Measurements from ENCODE around the gene PPP2R2C. TPM values are rescaled to one million over a fixed set of nuclear protein-coding genes. Genes with fewer than 3 reads are reported as not detected.

Gene PPP2R2C
- total RNA-seq, 2 donors from 2014 or later = 0.14 to 0.41 TPM

DNA sequence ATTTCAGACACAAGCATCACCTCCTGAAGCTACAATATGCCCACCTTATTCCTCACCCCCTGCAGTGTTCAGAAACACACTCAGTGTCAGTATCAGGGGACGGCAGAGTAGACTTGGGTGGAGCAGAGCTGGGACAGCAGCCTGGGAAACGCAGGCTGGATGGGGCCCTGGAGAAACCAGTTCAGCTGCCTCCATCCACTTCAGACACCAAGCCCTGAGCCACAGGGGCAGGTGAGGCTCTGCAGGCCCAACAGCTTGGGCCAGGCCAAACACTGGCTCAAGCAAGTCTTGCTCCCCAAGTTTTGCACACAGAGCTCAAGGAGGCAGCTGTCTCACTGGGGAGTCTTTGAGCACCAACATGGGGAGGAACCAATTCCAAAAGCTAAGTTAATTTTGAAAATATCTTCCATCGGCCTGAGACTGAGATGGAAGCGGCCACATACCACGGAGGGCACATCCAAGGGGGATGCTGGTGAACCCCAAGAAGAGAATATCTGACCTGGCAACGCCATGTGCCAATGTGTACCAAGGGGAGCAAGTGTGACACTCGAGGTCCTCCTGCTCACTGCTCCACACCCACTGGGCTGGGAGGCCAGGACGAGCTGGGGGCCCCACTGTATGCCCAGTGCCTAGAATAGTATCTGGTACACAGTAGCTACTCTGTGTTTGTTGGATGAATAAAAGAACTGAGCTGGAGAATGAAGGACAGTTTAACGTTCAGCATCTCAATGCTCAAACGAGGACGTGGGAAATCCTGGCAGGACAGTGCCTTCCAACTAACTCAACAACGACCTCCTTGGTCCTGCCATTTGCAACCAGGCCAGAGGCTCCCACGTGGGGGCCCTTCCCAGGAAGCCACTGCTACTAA is 45.6 kb downstream of the PPP2R2C start:
- Histone ChIP-seq H3K4me3 (no peak overlapping the region), H3K9me3 (no peaks in the 10 kb centered on the region), H3K36me3 (no peaks in the 10 kb centered on the region), H3K27ac (no peak overlapping the region), H3K4me1 (ENCODE audit: control insufficient read depth in 1 of 2, low read depth in 2 of 2) (no peaks in the 10 kb centered on the region), H3K27me3 (replicated peaks; ENCODE audit: insufficient read depth) (no peaks in the 10 kb centered on the region)
- ATAC-seq (ENCODE audit: insufficient number of reproducible peaks, low FRiP score, low read depth) (no peak), DNase-seq (ENCODE audit: low spot score) (no peak)
- TF ChIP-seq, protein P1, sequence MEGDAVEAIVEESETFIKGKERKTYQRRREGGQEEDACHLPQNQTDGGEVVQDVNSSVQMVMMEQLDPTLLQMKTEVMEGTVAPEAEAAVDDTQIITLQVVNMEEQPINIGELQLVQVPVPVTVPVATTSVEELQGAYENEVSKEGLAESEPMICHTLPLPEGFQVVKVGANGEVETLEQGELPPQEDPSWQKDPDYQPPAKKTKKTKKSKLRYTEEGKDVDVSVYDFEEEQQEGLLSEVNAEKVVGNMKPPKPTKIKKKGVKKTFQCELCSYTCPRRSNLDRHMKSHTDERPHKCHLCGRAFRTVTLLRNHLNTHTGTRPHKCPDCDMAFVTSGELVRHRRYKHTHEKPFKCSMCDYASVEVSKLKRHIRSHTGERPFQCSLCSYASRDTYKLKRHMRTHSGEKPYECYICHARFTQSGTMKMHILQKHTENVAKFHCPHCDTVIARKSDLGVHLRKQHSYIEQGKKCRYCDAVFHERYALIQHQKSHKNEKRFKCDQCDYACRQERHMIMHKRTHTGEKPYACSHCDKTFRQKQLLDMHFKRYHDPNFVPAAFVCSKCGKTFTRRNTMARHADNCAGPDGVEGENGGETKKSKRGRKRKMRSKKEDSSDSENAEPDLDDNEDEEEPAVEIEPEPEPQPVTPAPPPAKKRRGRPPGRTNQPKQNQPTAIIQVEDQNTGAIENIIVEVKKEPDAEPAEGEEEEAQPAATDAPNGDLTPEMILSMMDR (IDR thresholded peaks at IDR 0.05) = no peak

DNA sequence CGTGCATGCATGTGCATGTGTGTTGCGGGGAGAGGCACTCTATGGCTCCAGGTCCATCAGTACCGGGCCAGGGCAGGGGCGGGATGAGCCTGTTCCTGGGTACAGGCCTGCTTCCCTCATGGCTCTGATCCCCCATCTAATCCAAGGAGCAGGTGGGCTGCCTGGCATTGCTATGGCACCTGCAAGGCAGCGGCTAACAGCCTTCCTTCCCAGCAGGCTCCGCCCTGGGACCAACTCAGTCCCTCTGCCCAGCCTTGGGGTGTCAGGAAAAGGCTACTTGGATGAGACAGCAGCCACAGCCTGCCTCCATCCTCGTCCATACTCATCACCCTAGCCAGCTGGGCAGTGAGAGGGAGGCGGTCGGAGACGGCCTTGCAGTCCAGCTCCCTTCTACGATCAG is 46.5 kb downstream of the PPP2R2C start:
- ATAC-seq (ENCODE audit: insufficient number of reproducible peaks, low FRiP score, low read depth) (no peak), DNase-seq (ENCODE audit: low spot score) (no peak)
- Histone ChIP-seq H3K36me3 (no peaks in the 10 kb centered on the region), H3K4me3 (no peak overlapping the region), H3K4me1 (ENCODE audit: control insufficient read depth in 1 of 2, low read depth in 2 of 2) (no peaks in the 10 kb centered on the region), H3K27me3 (replicated peaks; ENCODE audit: insufficient read depth) (no peaks in the 10 kb centered on the region), H3K9me3 (no peaks in the 10 kb centered on the region), H3K27ac (no peak overlapping the region)
- TF ChIP-seq, protein P1 (IDR thresholded peaks at IDR 0.05) = no peak

DNA sequence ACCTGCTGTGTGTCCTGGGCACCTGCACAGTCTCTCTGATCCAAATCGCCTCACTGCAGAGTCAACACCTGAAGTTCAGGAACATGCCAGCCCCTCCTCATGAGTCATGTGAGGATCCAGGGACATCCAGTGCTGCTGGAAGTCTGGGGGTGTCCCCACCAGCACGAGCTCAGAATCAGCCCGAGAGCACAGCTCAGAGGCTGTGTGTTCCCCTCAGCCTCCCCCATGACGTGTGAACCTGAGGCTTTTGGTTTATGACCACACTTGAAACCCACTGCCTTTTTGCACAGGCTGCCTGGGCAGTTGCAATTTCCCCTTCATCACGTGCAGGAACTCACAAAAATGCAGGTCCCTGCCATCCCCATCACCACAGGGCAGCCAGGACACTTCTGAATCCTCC is 47.1 kb downstream of the PPP2R2C start:
- TF ChIP-seq, protein P1 (IDR thresholded peaks at IDR 0.05) = no peak
- Histone ChIP-seq H3K4me1 (ENCODE audit: control insufficient read depth in 1 of 2, low read depth in 2 of 2) (no peaks in the 10 kb centered on the region), H3K9me3 (no peaks in the 10 kb centered on the region), H3K27ac (no peak overlapping the region), H3K4me3 (no peak overlapping the region), H3K27me3 (replicated peaks; ENCODE audit: insufficient read depth) (no peaks in the 10 kb centered on the region), H3K36me3 (no peaks in the 10 kb centered on the region)
- no peak for DNase-seq (ENCODE audit: low spot score)
- no peak for ATAC-seq (ENCODE audit: insufficient number of reproducible peaks, low FRiP score, low read depth)

DNA sequence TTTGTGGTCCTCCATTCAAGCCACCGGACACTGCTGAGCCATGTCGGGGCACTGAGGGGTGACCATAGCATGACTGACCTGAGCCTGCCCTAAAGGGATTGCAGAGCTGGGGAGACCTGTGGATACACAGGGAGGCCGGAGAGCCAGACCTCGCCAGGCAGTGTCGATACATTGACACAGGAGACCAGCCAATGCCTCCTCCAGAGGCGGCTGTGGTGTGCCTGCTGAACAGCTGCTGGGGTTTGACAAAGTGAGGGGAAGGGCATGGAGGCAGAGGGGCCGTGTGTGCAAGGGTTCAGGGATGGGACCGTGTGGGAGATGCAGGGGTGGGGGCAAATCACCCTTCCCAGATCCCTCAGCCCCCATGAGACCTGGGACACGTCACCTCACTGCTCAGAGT is 48.0 kb downstream of the PPP2R2C start:
- Histone ChIP-seq H3K27me3 (replicated peaks; ENCODE audit: insufficient read depth) (no peaks in the 10 kb centered on the region), H3K4me1 (ENCODE audit: control insufficient read depth in 1 of 2, low read depth in 2 of 2) (no peaks in the 10 kb centered on the region), H3K4me3 (no peak overlapping the region), H3K9me3 (no peaks in the 10 kb centered on the region), H3K36me3 (no peaks in the 10 kb centered on the region), H3K27ac (no peak overlapping the region)
- ATAC-seq (ENCODE audit: insufficient number of reproducible peaks, low FRiP score, low read depth) (no peak), DNase-seq (ENCODE audit: low spot score) (no peak)
- TF ChIP-seq, protein P1 (IDR thresholded peaks at IDR 0.05) = no peak

DNA sequence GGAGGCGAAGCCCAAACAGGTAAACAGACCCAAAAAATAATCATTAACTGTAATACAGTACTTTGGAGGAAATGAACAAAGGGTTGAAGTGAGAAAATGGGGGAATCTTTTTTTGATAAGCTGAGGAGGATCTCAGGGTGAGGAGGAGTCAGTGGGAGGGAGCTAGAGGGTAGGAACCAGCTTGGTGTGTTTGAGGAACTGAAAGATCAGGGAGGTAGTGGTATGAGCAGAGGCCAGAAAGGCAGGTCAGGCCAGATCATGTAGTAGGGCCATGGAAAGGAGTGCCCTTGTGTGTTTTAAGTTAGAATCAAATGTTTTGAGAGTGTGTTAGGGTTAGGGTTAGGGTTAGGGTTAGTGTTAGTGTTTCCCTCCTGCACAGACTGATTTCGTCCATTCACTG is 48.8 kb downstream of the PPP2R2C start:
- no peaks in the 10 kb centered on the region for H3K4me1 ChIP-seq (ENCODE audit: control insufficient read depth in 1 of 2, low read depth in 2 of 2)
- ATAC-seq (ENCODE audit: insufficient number of reproducible peaks, low FRiP score, low read depth) (no peak), DNase-seq (ENCODE audit: low spot score) (no peak)
- H3K4me3 ChIP-seq = no peak overlapping the region
- H3K27ac ChIP-seq = no peak overlapping the region
- TF ChIP-seq, protein P1 (IDR thresholded peaks at IDR 0.05) = no peak
- H3K27me3 ChIP-seq (replicated peaks; ENCODE audit: insufficient read depth) = no peaks in the 10 kb centered on the region
- no peaks in the 10 kb centered on the region for H3K36me3 ChIP-seq
- H3K9me3 ChIP-seq = no peaks in the 10 kb centered on the region
